Kidney (tissue), 14 donors: ENCODE data around the gene C14orf132. TPM values are rescaled to one million over a fixed set of nuclear protein-coding genes. Genes with fewer than 3 reads are reported as not detected.

ENCODE experiments used
- DNase-seq, 5 donors: peaks; one replicate each; pipeline ENCODE4 v3.0.0-alpha.2; 2013 to 2020
- FAIRE-seq: peaks from 2 replicates; lab custom pipeline; 2012; peaks lifted over from hg19 to GRCh38; lab: Jason Lieb, UNC
- H3K27ac ChIP-seq, 2 donors: one replicate each; pipeline ENCODE4 v1.7.0; 2013; ENCODE audit warnings: low read depth in 2 of 2, low read length in 2 of 2, inconsistent platforms in 1 of 2
- H3K27me3 ChIP-seq: one replicate; pipeline ENCODE4 v1.7.1; 2013; ENCODE audit warnings: low read length, inconsistent platforms; ENCODE audit not compliant: control insufficient read depth, insufficient read depth
- H3K36me3 ChIP-seq, 3 donors: one replicate each; pipeline versions ENCODE4 v1.7.0 to v1.7.1; 2013; ENCODE audit warnings: low read length in 3 of 3, control low read depth in 1 of 3, inconsistent platforms in 1 of 3; ENCODE audit not compliant: insufficient read depth in 3 of 3, control insufficient read depth in 2 of 3
- H3K4me1 ChIP-seq, 3 donors: one replicate each; pipeline versions ENCODE4 v1.7.0 to v1.7.1; 2013; ENCODE audit warnings: low read length in 3 of 3, inconsistent platforms in 1 of 3, low read depth in 1 of 3; ENCODE audit not compliant: control insufficient read depth in 2 of 3, insufficient read depth in 2 of 3
- H3K4me3 ChIP-seq, 3 donors: one replicate each; pipeline versions ENCODE4 v1.7.0 to v1.8.1; 2013; ENCODE audit warnings: low read length in 3 of 3, control low read depth in 1 of 3, inconsistent platforms in 1 of 3
- H3K9ac ChIP-seq, 3 donors: one replicate each; pipeline versions ENCODE4 v1.7.0 to v1.7.1; 2013; ENCODE audit warnings: low read length in 3 of 3, control low read depth in 1 of 3, inconsistent platforms in 1 of 3
- H3K9me3 ChIP-seq, 3 donors: one replicate each; pipeline versions ENCODE4 v1.7.0 to v1.7.1; 2013; ENCODE audit warnings: low read length in 3 of 3, control low read depth in 1 of 3, inconsistent platforms in 1 of 3; ENCODE audit not compliant: control insufficient read depth in 2 of 3, insufficient read depth in 1 of 3
- CTCF ChIP-seq: IDR thresholded peaks from 3 replicates; pipeline ENCODE4 v1.5.1; 2012; ENCODE audit warnings: mild to moderate bottlenecking, moderate library complexity, borderline replicate concordance; ENCODE audit not compliant: insufficient read depth; ENCODE audit errors: extremely low read depth
- intact Hi-C: fragments of 100-400 bp; cut with DNase I; formaldehyde crosslinking; loops from one replicate; pipeline ENCODE4 v1.11.1; 2022
- polyA plus RNA-seq: library from polyadenylated mRNA; stranded (reverse); fragments of 350-450 nt; fragmentation: Illumina TruSeq; extraction: RNeasy Lipid Tissue Mini Kit (QIAGEN cat#74804); gene quantifications from one replicate; pipeline ENCODE4 v1.2.3, GENCODE V29; 2014; ENCODE audit warnings: low read depth, low replicate concordance; ENCODE audit not compliant: insufficient read depth
- total RNA-seq: library from RNA; stranded (reverse); fragmentation: NEBNext Ultra II Directional; extraction: Animal tissue kit (Norgen Biotek cat#: 25700); gene quantifications from one replicate; pipeline ENCODE4 v1.2.1, GENCODE V29; 2021
- donor health status: control.
- donor health status: control.
- donor health status: control.
- donor health status: control.
- donor health status: control.
- donor health status: DM: yes; HTN: yes; CAD: no.
- donor health status: Normal renal cell carcinoma (clear cell type).

Gene C14orf132
- total and polyA plus RNA-seq, 2 donors from 2014 or later: 6.0 to 17.5 TPM

- Histone ChIP-seq H3K9ac (no peak overlapping the region), H3K9me3 (no peaks in the 10 kb centered on the region), H3K36me3 (no peaks in the 10 kb centered on the region), H3K4me3 (no peak overlapping the region), H3K27me3 (no peaks in the 10 kb centered on the region), H3K4me1 (peaks cover 0 to 3% (median 0%) of the 10 kb centered on the region in 3 donors), H3K27ac (no peak overlapping the region)
- DNase-seq (peak in 1 of 5 donors; percentile 2), FAIRE-seq (no peak)
- TF ChIP-seq CTCF: no peak
- intact Hi-C loops: no loop called here
Observed at GRCh38 chr14:96080571-96080970, 41.4 kb downstream of the C14orf132 start.

GRCh38 chr14:96081224-96081623 lies 42.1 kb downstream of the C14orf132 start:
- peaks cover 0 to 3% (median 0%) of the 10 kb centered on the region in 3 donors for H3K4me1 ChIP-seq
- no peaks in the 10 kb centered on the region for H3K27me3 ChIP-seq
- no peak for DNase-seq
- no peaks in the 10 kb centered on the region for H3K9me3 ChIP-seq
- no peak overlapping the region for H3K27ac ChIP-seq
- FAIRE-seq: no peak
- no peak overlapping the region for H3K4me3 ChIP-seq
- no peak overlapping the region for H3K9ac ChIP-seq
- intact Hi-C loops: no loop called here
- TF ChIP-seq CTCF: no peak
- H3K36me3 ChIP-seq: no peaks in the 10 kb centered on the region

- H3K4me1 ChIP-seq: peaks cover 0 to 3% (median 0%) of the 10 kb centered on the region in 3 donors
- DNase-seq (peak in 1 of 5 donors; percentile 19), FAIRE-seq (no peak)
- H3K9me3 ChIP-seq: no peaks in the 10 kb centered on the region
- no peak for TF ChIP-seq CTCF
- intact Hi-C loops: no loop called here
- no peaks in the 10 kb centered on the region for H3K27me3 ChIP-seq
- no peaks in the 10 kb centered on the region for H3K36me3 ChIP-seq
- no peak overlapping the region for H3K9ac ChIP-seq
- no peak overlapping the region for H3K4me3 ChIP-seq
- no peak overlapping the region for H3K27ac ChIP-seq
Observed at GRCh38 chr14:96081767-96082400, 42.7 kb downstream of the C14orf132 start.
